ENCODE data around the gene PCDHGC3.
A peak's percentile ranks its signal among the peaks of the same experiment; 100 is the strongest.

PCDHGC3 gene

GRCh38 chr5:141515946-141516671, 40.3 kb downstream of the PCDHGC3 start:
- H2BK5ac ChIP-seq (ENCODE audit: low read length), result no peak overlapping the region
- DNase-seq (ENCODE audit: low spot score), result no peak
- H2BK15ac ChIP-seq (ENCODE audit: low read length), result no peak overlapping the region
- H3K36me3 ChIP-seq (replicated peaks in 1 of 2; ENCODE audit: control insufficient read depth in 2 of 2, insufficient read depth in 2 of 2, low read length in 2 of 2), result peaks cover 21 to 74% of the 10 kb centered on the region in 2 donors
- peaks cover 27 to 31% of the 10 kb centered on the region in 2 donors for H3K4me1 ChIP-seq (ENCODE audit: control insufficient read depth in 2 of 2, insufficient read depth in 1 of 2, low read depth in 1 of 2, low read length in 2 of 2)
- peak overlapping the region; percentile 98 for H2BK12ac ChIP-seq (ENCODE audit: low read length)
- no peak overlapping the region for H4K8ac ChIP-seq (ENCODE audit: low read depth, low read length)
- H4K91ac ChIP-seq (ENCODE audit: low read depth, low read length, poor library complexity), result no peak overlapping the region
- WGBS, 2 donors (ENCODE audit: extremely low coverage in 2 of 2, insufficient read length in 2 of 2, insufficient replicate concordance in 1 of 2), result no CpG with 5 or more reads among the region's 4 CpGs
- peaks cover 0 to 21% of the 10 kb centered on the region in 2 donors for H3K9me3 ChIP-seq (replicated peaks in 1 of 2; ENCODE audit: control insufficient read depth in 2 of 2, insufficient read depth in 1 of 2, low read depth in 1 of 2, low read length in 2 of 2)
- peak overlapping the region; percentile 81 for H2AK5ac ChIP-seq (ENCODE audit: low read depth, low read length)
- H3K23ac ChIP-seq (ENCODE audit: low read depth, low read length, poor library complexity), result peak overlapping the region; percentile 3
- H2AFZ ChIP-seq (ENCODE audit: low read length), result no peak overlapping the region
- H3K18ac ChIP-seq (ENCODE audit: low read length), result peak overlapping the region; percentile 77
- no peaks in the 10 kb centered on the region for H3K79me1 ChIP-seq (ENCODE audit: low read depth, low read length)
- no peak overlapping the region for H3K14ac ChIP-seq (ENCODE audit: low read length)
- no peak overlapping the region for H3K4me3 ChIP-seq (ENCODE audit: low read length in 2 of 2)
- no peak overlapping the region for H3K9ac ChIP-seq (ENCODE audit: low read depth, low read length, poor library complexity)
- H2BK120ac ChIP-seq (ENCODE audit: low read depth, low read length), result no peak overlapping the region
- H3K4me2 ChIP-seq (ENCODE audit: insufficient read depth, low read length, poor library complexity, severe bottlenecking), result no peak overlapping the region
- peak overlapping the region; percentile 35 for H3K27ac ChIP-seq (replicated peaks; ENCODE audit: low read length)
- H3K4ac ChIP-seq (ENCODE audit: low read length), result no peak overlapping the region
- H3K27me3 ChIP-seq (ENCODE audit: control insufficient read depth in 3 of 3, insufficient read depth in 3 of 3, low read depth in 1 of 3, low read length in 3 of 3), result no peaks in the 10 kb centered on the region

DNA sequence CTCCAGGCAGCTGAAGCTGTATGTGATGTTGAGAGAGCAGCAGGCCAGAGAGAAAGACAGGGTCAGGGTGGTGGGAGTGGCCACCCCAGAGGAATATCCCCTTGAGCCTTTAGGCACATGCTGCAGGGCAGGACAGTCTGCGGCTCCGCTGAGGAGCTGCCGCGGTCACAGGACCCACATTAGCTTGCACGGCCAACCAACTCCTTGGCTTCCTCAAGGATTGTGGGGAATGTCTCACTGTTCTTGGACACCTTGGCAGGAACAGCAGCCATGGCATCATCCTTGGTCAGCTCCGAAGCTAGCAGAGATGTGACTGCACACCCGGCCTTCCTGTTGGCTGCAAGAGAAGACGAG, 40.9 kb downstream of the PCDHGC3 start:
- H4K8ac ChIP-seq (ENCODE audit: low read depth, low read length), result no peak overlapping the region
- H2AK5ac ChIP-seq (ENCODE audit: low read depth, low read length), result peak overlapping the region; percentile 81
- H3K36me3 ChIP-seq (replicated peaks in 1 of 2; ENCODE audit: control insufficient read depth in 2 of 2, insufficient read depth in 2 of 2, low read length in 2 of 2), result peaks cover 16 to 69% of the 10 kb centered on the region in 2 donors
- no peak overlapping the region for H3K14ac ChIP-seq (ENCODE audit: low read length)
- H3K79me1 ChIP-seq (ENCODE audit: low read depth, low read length), result no peaks in the 10 kb centered on the region
- no peak overlapping the region for H2BK15ac ChIP-seq (ENCODE audit: low read length)
- no peak overlapping the region for H2BK5ac ChIP-seq (ENCODE audit: low read length)
- H3K9ac ChIP-seq (ENCODE audit: low read depth, low read length, poor library complexity), result no peak overlapping the region
- H2BK120ac ChIP-seq (ENCODE audit: low read depth, low read length), result no peak overlapping the region
- no peak overlapping the region for H4K91ac ChIP-seq (ENCODE audit: low read depth, low read length, poor library complexity)
- no peaks in the 10 kb centered on the region for H3K27me3 ChIP-seq (ENCODE audit: control insufficient read depth in 3 of 3, insufficient read depth in 3 of 3, low read depth in 1 of 3, low read length in 3 of 3)
- H3K4me3 ChIP-seq (ENCODE audit: low read length in 2 of 2), result no peak overlapping the region
- H3K4me1 ChIP-seq (ENCODE audit: control insufficient read depth in 2 of 2, insufficient read depth in 1 of 2, low read depth in 1 of 2, low read length in 2 of 2), result peaks cover 31 to 33% of the 10 kb centered on the region in 2 donors
- no peak overlapping the region for H2AFZ ChIP-seq (ENCODE audit: low read length)
- peaks cover 0 to 19% of the 10 kb centered on the region in 2 donors for H3K9me3 ChIP-seq (replicated peaks in 1 of 2; ENCODE audit: control insufficient read depth in 2 of 2, insufficient read depth in 1 of 2, low read depth in 1 of 2, low read length in 2 of 2)
- H3K18ac ChIP-seq (ENCODE audit: low read length), result peak overlapping the region; percentile 82
- peak overlapping the region; percentile 35 for H3K27ac ChIP-seq (replicated peaks; ENCODE audit: low read length)
- H2BK12ac ChIP-seq (ENCODE audit: low read length), result peak overlapping the region; percentile 12
- H3K23ac ChIP-seq (ENCODE audit: low read depth, low read length, poor library complexity), result peak overlapping the region; percentile 3
- no peak overlapping the region for H3K4me2 ChIP-seq (ENCODE audit: insufficient read depth, low read length, poor library complexity, severe bottlenecking)
- no peak for DNase-seq (ENCODE audit: low spot score)
- no peak overlapping the region for H3K4ac ChIP-seq (ENCODE audit: low read length)
- no CpG with 5 or more reads among the region's 8 CpGs for WGBS, 2 donors (ENCODE audit: extremely low coverage in 2 of 2, insufficient read length in 2 of 2, insufficient replicate concordance in 1 of 2)

DNA sequence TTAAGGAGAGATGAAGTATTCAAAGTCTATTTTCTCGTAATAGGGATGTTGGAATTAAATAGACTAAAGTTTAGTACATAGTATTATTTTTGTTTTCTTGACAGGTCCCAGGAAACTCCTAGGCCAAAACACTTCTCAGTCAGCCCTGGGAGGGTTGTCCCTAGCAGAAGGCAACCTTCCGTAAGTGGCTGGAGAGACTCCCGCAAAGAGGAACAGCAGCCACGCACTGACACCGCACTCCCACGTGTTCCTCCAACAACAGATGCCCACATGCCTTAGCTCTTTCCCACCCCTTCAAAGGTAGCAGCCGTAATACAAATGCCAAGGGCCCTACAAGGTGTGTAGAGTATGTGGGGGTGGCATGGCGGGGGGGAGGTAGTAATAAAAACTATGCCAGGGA, 41.5 kb downstream of the PCDHGC3 start:
- no CpG with 5 or more reads among the region's 8 CpGs for WGBS, 2 donors (ENCODE audit: extremely low coverage in 2 of 2, insufficient read length in 2 of 2, insufficient replicate concordance in 1 of 2)
- no peak overlapping the region for H3K23ac ChIP-seq (ENCODE audit: low read depth, low read length, poor library complexity)
- peaks cover 13 to 67% of the 10 kb centered on the region in 2 donors for H3K36me3 ChIP-seq (replicated peaks in 1 of 2; ENCODE audit: control insufficient read depth in 2 of 2, insufficient read depth in 2 of 2, low read length in 2 of 2)
- no peak overlapping the region for H3K4me3 ChIP-seq (ENCODE audit: low read length in 2 of 2)
- H3K9me3 ChIP-seq (replicated peaks in 1 of 2; ENCODE audit: control insufficient read depth in 2 of 2, insufficient read depth in 1 of 2, low read depth in 1 of 2, low read length in 2 of 2), result peaks cover 0 to 19% of the 10 kb centered on the region in 2 donors
- H2BK12ac ChIP-seq (ENCODE audit: low read length), result no peak overlapping the region
- no peak overlapping the region for H3K4ac ChIP-seq (ENCODE audit: low read length)
- no peaks in the 10 kb centered on the region for H3K27me3 ChIP-seq (ENCODE audit: control insufficient read depth in 3 of 3, insufficient read depth in 3 of 3, low read depth in 1 of 3, low read length in 3 of 3)
- no peak overlapping the region for H3K9ac ChIP-seq (ENCODE audit: low read depth, low read length, poor library complexity)
- H2BK120ac ChIP-seq (ENCODE audit: low read depth, low read length), result no peak overlapping the region
- H3K4me1 ChIP-seq (ENCODE audit: control insufficient read depth in 2 of 2, insufficient read depth in 1 of 2, low read depth in 1 of 2, low read length in 2 of 2), result peaks cover 35 to 36% of the 10 kb centered on the region in 2 donors
- H2AK5ac ChIP-seq (ENCODE audit: low read depth, low read length), result peak overlapping the region; percentile 81
- no peak for DNase-seq (ENCODE audit: low spot score)
- H3K4me2 ChIP-seq (ENCODE audit: insufficient read depth, low read length, poor library complexity, severe bottlenecking), result no peak overlapping the region
- H3K14ac ChIP-seq (ENCODE audit: low read length), result no peak overlapping the region
- H3K79me1 ChIP-seq (ENCODE audit: low read depth, low read length), result no peaks in the 10 kb centered on the region
- H2BK15ac ChIP-seq (ENCODE audit: low read length), result no peak overlapping the region
- H2AFZ ChIP-seq (ENCODE audit: low read length), result no peak overlapping the region
- H4K91ac ChIP-seq (ENCODE audit: low read depth, low read length, poor library complexity), result peak overlapping the region; percentile 3
- peak overlapping the region; percentile 12 for H3K18ac ChIP-seq (ENCODE audit: low read length)
- no peak overlapping the region for H4K8ac ChIP-seq (ENCODE audit: low read depth, low read length)
- no peak overlapping the region for H2BK5ac ChIP-seq (ENCODE audit: low read length)
- H3K27ac ChIP-seq (replicated peaks; ENCODE audit: low read length), result no peak overlapping the region

GRCh38 chr5:141517880-141518617, 42.3 kb downstream of the PCDHGC3 start:
- Histone ChIP-seq H2AK5ac (ENCODE audit: low read depth, low read length) (no peak overlapping the region), H3K27me3 (ENCODE audit: control insufficient read depth in 3 of 3, insufficient read depth in 3 of 3, low read depth in 1 of 3, low read length in 3 of 3) (no peaks in the 10 kb centered on the region), H2BK5ac (ENCODE audit: low read length) (no peak overlapping the region), H3K4me1 (ENCODE audit: control insufficient read depth in 2 of 2, insufficient read depth in 1 of 2, low read depth in 1 of 2, low read length in 2 of 2) (peaks cover 32 to 38% of the 10 kb centered on the region in 2 donors), H3K23ac (ENCODE audit: low read depth, low read length, poor library complexity) (no peak overlapping the region), H4K91ac (ENCODE audit: low read depth, low read length, poor library complexity) (no peak overlapping the region), H3K4me2 (ENCODE audit: insufficient read depth, low read length, poor library complexity, severe bottlenecking) (no peak overlapping the region), H2BK120ac (ENCODE audit: low read depth, low read length) (no peak overlapping the region), H3K9me3 (replicated peaks in 1 of 2; ENCODE audit: control insufficient read depth in 2 of 2, insufficient read depth in 1 of 2, low read depth in 1 of 2, low read length in 2 of 2) (peaks cover 0 to 24% of the 10 kb centered on the region in 2 donors), H4K8ac (ENCODE audit: low read depth, low read length) (no peak overlapping the region), H3K4ac (ENCODE audit: low read length) (no peak overlapping the region), H3K4me3 (ENCODE audit: low read length in 2 of 2) (no peak overlapping the region), H3K79me1 (ENCODE audit: low read depth, low read length) (no peaks in the 10 kb centered on the region), H2BK12ac (ENCODE audit: low read length) (peak overlapping the region; percentile 67), H3K18ac (ENCODE audit: low read length) (no peak overlapping the region), H3K14ac (ENCODE audit: low read length) (no peak overlapping the region), H3K9ac (ENCODE audit: low read depth, low read length, poor library complexity) (no peak overlapping the region), H3K36me3 (replicated peaks in 1 of 2; ENCODE audit: control insufficient read depth in 2 of 2, insufficient read depth in 2 of 2, low read length in 2 of 2) (peaks cover 13 to 73% of the 10 kb centered on the region in 2 donors), H2AFZ (ENCODE audit: low read length) (no peak overlapping the region), H3K27ac (replicated peaks; ENCODE audit: low read length) (no peak overlapping the region), H2BK15ac (ENCODE audit: low read length) (no peak overlapping the region)
- no CpG with 5 or more reads among the region's 11 CpGs for WGBS, 2 donors (ENCODE audit: extremely low coverage in 2 of 2, insufficient read length in 2 of 2, insufficient replicate concordance in 1 of 2)
- DNase-seq (ENCODE audit: low spot score), result no peak

Data from neuronal stem cell (in vitro differentiated cells).